HG03064 (cell line): ENCODE measurements around the gene PLXNA4.

Experiments
- ATAC-seq: cut with Tn5 transposase; IDR thresholded peaks from one replicate; pipeline ENCODE4 v1.9.1; 2021; ENCODE audit warnings: low read depth; ENCODE audit not compliant: unreplicated experiment

The PLXNA4 gene

GRCh38 chr7:132290021-132290420 lies 286.2 kb downstream of the PLXNA4 start:
- no peak for ATAC-seq

- ATAC-seq, result no peak
Observed at GRCh38 chr7:132286836-132287235, 289.4 kb downstream of the PLXNA4 start.

- no peak for ATAC-seq
Observed at GRCh38 chr7:132280335-132280734, 295.9 kb downstream of the PLXNA4 start.

GRCh38 chr7:132279718-132280117 lies 296.6 kb downstream of the PLXNA4 start:
- no peak for ATAC-seq

GRCh38 chr7:132276976-132277725 lies 299.1 kb downstream of the PLXNA4 start:
- no peak for ATAC-seq

DNA sequence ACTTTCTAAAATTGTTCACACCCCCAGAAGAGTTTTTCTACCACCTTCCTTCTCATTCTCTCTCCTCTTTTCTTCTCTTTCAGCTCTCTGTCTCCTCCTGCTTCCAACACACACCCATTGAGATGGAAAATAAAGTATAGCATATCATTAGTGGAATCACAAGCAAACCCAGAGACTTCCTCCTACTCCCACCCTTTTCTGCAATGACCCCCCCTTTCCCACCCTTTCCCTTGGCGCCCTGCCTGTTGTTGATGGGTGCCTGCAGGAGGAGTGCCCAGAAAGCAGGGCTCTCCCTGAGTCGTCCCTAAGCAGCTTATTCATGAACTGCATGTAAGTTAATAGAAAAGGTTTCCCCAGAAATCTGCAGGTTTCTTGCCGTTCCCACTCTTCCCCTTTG lies 300.0 kb downstream of the PLXNA4 start:
- ATAC-seq, result no peak

DNA sequence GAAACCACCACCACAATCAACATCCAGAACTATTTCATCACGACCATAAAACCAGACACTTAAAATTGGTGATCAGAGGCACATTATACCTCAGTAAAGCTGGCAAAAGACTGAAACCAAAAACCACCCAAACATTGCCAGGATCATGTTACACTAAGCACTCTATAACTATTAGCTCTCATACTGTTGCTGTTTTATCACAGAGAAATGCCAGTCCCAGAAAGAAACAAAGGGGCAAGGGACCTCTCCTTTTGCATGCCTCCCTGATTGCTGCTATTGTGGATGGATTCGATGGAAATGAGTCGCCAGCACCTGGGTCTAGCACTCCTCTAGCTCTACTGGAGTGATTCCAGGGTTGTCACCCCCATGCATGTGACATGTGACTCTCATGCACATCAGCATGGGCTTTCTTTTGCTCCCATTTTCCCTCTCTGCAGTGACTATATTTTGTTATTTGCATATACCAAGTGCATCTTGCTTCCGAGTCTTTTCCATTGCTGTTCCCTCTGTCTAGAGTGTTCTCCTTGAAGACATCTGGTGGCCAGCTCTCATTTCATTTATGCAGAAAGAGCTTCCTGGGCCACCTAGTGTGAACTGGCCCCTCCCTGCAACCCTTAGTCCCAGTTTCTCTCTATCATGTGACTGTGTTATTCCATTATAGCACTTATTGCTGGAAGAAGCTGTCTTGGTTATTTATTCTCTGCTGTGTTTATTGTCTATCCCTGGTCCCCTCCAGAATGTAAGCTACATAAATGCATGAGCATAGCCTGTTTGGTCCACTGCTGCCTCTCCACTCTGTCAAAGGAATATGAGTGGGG lies 300.6 kb downstream of the PLXNA4 start:
- no peak for ATAC-seq

DNA sequence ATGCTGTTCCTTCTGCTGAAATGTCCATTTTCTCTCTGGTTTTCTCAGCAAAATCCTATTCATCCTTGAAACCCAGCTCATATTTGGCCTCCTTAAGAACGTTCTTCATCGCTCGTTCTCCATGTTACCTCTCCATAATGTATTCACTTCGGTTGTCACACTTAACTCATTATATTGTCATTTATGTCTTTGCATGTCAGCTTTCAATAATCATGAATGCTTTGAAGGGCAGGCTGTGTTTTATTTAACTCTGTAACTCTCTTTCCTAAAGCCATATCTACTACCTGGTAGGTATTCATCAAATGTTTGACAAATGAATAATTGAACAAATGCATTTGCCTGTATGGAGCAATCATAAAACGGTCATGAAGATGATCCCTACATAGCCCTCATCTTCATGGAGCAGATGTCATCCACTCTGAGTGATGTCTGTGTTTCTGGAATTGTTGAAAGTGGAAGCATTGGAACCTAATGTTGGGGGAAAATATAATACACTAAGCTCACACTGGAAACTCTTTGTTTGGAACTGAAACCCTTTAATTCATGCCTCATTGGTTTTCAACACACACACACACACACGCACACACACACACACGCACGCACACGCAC lies 303.4 kb downstream of the PLXNA4 start:
- no peak for ATAC-seq

GRCh38 chr7:132270517-132270916 lies 305.8 kb downstream of the PLXNA4 start:
- ATAC-seq, result no peak

GRCh38 chr7:132269718-132270117 lies 306.6 kb downstream of the PLXNA4 start:
- no peak for ATAC-seq

DNA sequence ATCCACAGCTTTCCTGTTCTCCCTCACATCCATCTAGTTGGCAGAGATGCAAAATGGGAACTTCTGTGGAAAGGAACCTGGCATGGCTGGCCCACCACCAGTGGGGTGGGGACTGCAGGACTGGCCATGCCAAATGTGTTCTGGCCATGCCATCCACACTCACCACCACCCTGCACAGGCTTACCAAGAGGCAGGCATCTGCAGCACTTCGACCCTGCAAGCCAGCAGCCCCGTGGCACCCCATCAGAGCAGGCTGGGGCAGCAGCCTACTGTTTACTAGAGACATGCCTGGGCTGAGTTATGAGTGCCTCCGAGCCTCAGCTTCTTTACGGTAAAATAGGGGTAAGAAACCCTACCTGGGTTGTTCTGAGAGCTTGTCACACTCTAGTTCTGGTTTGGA lies 313.1 kb downstream of the PLXNA4 start:
- no peak for ATAC-seq

GRCh38 chr7:132262160-132262470 lies 314.2 kb downstream of the PLXNA4 start:
- ATAC-seq, result no peak

GRCh38 chr7:132261327-132262159 lies 314.7 kb downstream of the PLXNA4 start:
- ATAC-seq, result no peak

GRCh38 chr7:132258231-132258630 lies 318.0 kb downstream of the PLXNA4 start:
- ATAC-seq, result no peak

DNA sequence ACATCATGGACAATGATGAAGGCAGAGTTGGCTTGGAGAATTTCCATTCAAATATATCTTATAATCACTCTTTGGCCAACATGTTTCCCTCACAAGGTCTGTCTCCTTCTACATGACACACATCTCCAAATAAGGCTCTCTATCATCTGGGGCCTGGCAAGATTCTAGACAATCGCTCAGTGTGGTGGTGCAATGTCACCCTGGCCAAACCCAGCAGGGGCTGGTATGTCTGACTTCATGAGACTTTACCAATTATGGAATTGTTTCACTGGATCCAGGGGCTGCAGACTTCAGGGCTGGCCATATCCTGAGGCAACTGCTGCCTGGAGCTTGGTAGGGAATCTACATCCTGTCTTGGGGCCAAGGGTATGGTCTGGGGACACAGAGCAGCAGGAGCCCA lies 319.0 kb downstream of the PLXNA4 start:
- no peak for ATAC-seq

DNA sequence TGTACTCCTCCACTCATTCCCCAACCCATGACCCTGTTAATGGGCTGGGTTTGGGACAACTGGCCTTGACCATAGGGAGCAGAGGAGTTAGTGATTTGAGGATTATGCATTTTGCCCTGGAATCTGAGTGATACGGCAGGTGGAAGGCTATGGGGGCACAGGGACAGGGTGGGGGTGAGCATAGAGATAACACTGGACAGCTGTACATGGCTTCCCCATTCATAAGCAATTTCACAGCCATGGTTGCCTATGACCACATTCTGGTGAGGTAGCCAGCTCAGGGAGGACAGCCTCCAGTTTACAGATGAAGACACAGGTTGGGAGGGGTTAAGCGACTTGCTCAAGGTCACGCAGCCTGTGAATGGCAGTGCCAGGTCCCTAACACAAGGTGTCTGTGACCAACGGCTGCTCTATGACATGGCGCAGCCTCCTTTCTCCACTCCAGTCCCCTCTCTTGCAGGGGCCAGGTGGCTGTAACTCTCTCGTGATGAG lies 319.5 kb downstream of the PLXNA4 start:
- ATAC-seq, result no peak

- ATAC-seq, result no peak
Observed at GRCh38 chr7:132255898-132256297, 320.4 kb downstream of the PLXNA4 start.

DNA sequence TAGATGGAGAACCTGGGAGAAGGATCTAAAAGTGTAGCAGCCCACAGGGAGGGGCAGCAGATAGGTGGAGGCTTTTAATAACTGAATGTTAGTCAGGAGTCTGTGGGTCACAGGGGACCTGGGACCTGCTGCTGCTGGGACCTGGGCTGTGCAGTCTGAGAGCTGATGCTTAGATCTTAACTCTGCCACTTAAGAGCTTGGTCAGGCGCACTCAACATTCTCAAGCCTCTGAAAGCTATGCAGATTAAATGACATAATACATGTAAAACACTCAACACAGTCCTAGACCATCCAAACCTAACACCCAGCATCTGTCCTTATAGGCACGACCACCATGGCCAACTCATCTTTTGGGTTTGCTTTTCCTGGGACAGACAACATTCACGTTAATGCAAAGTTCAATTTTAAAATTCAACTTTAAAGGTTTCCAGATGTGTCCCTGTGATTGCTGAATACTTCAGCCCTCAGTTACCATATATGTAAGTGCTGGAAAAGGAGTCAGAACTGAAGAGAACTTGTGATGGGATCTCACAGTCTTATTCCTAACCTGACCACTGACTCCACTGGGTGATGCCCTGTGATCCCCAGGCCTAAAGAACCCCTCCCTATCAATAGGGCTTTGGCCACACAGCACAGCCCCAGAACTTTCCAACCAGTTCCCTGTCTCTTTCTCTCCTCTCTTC lies 321.0 kb downstream of the PLXNA4 start:
- no peak for ATAC-seq

- no peak for ATAC-seq
Observed at GRCh38 chr7:132254455-132254854, 321.8 kb downstream of the PLXNA4 start.

- ATAC-seq, result no peak
Observed at GRCh38 chr7:132252793-132253100, 323.5 kb downstream of the PLXNA4 start.
